ENCODE results near the gene ZIC2.

ZIC2 gene

DNA sequence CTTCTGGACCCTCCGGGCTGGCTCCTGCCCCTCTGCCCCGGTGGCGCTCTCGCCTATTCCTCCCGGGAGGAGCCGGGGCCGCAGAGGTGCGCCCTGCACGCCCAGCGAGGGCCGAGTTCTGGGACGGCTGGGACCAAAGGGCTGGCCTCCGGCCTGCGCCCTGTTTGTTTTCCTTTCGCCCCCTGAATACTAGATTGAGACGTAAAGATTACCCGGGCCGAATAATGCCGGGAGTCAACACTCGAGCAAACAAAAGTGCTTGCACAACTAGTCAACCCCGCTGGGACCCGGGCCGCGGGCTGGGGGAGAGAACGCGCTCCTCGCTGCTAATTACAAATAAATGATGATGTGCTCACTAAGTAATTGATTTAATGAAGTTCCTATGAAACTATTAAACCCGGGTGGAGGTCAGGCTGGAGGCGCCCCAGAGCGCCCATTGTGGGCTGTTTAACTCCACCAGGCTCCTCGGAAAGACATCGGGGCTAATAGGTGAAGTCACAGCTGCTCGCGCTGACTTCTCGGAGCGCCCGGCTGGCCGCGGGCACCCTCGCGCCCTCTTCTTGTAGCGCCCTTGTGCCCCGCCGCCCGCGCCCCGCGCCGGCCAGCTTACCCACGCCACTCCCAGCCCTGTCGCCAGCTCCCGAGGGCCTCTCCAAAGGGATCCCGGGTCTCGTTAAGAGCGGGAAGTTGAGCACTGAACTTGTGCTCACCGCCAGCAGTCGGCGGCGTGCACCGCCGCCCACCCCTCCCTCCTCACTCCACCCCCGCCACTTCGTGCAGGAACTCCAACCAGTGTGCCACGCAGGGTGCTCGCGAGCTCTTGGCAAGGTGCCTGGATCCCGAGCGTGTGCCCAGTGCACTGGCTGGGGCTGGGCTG, 24.9 kb upstream of the ZIC2 start:
- Histone ChIP-seq H3K4me3 (ENCODE audit: low read depth, low read length) (no peak overlapping the region), H3K27ac (ENCODE audit: extremely low read depth, low read depth, low read length) (no peak overlapping the region), H3K36me3 (ENCODE audit: control insufficient read depth in 2 of 2, insufficient read depth in 1 of 2, low read length in 2 of 2) (no peaks in the 10 kb centered on the region), H3K9me3 (ENCODE audit: control insufficient read depth, insufficient read depth, low read depth, low read length) (no peaks in the 10 kb centered on the region), H3K4me1 (ENCODE audit: control insufficient read depth, insufficient read depth, low read length) (peaks cover 5% of the 10 kb centered on the region; the same call in 1 of the 2 replicates)
- ChIA-PET CTCF (no interaction called here), POLR2A (no interaction called here)
- TF ChIP-seq ZNF654 (tag by site-specific recombination; IDR thresholded peaks at IDR 0.05; ENCODE audit: low read depth) (no peak), ZNF596 (tag by site-specific recombination; IDR thresholded peaks at IDR 0.05) (no peak), MEIS1 (CRISPR knock-in tag; IDR thresholded peaks at IDR 0.05; ENCODE audit: borderline replicate concordance) (no peak), ZNF2 (tag by site-specific recombination; IDR thresholded peaks at IDR 0.05) (no peak), ZNF112 (tag by site-specific recombination; IDR thresholded peaks at IDR 0.05) (no peak), SP2 (tag by site-specific recombination; IDR thresholded peaks at IDR 0.05) (no peak), ZNF548 (tag by site-specific recombination; IDR thresholded peaks at IDR 0.05) (no peak), OVOL3 (tag by site-specific recombination; IDR thresholded peaks at IDR 0.05) (no peak), BCL11B (tag by site-specific recombination; IDR thresholded peaks at IDR 0.05; ENCODE audit: low read depth) (no peak)
- TF ChIP-seq, protein P1, sequence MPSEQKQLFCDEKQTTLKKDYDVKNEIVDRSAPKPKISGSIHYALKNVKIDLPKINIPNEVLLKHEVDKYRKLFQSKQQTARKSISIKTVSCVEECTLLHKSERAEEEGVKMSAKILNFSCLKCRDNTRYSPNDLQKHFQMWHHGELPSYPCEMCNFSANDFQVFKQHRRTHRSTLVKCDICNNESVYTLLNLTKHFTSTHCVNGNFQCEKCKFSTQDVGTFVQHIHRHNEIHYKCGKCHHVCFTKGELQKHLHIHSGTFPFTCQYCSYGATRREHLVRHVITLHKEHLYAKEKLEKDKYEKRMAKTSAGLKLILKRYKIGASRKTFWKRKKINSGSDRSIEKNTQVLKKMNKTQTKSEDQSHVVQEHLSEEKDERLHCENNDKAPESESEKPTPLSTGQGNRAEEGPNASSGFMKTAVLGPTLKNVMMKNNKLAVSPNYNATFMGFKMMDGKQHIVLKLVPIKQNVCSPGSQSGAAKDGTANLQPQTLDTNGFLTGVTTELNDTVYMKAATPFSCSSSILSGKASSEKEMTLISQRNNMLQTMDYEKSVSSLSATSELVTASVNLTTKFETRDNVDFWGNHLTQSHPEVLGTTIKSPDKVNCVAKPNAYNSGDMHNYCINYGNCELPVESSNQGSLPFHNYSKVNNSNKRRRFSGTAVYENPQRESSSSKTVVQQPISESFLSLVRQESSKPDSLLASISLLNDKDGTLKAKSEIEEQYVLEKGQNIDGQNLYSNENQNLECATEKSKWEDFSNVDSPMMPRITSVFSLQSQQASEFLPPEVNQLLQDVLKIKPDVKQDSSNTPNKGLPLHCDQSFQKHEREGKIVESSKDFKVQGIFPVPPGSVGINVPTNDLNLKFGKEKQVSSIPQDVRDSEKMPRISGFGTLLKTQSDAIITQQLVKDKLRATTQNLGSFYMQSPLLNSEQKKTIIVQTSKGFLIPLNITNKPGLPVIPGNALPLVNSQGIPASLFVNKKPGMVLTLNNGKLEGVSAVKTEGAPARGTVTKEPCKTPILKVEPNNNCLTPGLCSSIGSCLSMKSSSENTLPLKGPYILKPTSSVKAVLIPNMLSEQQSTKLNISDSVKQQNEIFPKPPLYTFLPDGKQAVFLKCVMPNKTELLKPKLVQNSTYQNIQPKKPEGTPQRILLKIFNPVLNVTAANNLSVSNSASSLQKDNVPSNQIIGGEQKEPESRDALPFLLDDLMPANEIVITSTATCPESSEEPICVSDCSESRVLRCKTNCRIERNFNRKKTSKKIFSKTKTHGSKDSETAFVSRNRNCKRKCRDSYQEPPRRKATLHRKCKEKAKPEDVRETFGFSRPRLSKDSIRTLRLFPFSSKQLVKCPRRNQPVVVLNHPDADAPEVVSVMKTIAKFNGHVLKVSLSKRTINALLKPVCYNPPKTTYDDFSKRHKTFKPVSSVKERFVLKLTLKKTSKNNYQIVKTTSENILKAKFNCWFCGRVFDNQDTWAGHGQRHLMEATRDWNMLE (tag by site-specific recombination; conservative IDR thresholded peaks at IDR 0.05; ENCODE audit: low read depth): no peak

GRCh38 chr13:99958406-99959126, 23.0 kb upstream of the ZIC2 start:
- Histone ChIP-seq H3K4me3 (ENCODE audit: low read depth, low read length) (no peak overlapping the region), H3K27ac (ENCODE audit: extremely low read depth, low read depth, low read length) (no peak overlapping the region), H3K4me1 (ENCODE audit: control insufficient read depth, insufficient read depth, low read length) (peaks cover 15% of the 10 kb centered on the region), H3K36me3 (ENCODE audit: control insufficient read depth in 2 of 2, insufficient read depth in 1 of 2, low read length in 2 of 2) (peaks cover 0 to 2% of the 10 kb centered on the region in 2 experiments; a peak in 1 of 3 replicates), H3K9me3 (ENCODE audit: control insufficient read depth, insufficient read depth, low read depth, low read length) (no peaks in the 10 kb centered on the region)
- POLR2A ChIA-PET: no interaction called here
- CTCF ChIA-PET: interaction anchor here (0.6 to 0.9 kb wide), 2 partner anchors 9 to 42 kb away, joined by 4 read pairs; no protein-coding TSS in a partner anchor
- no peak for TF ChIP-seq ZNF555 (tag by site-specific recombination; conservative IDR thresholded peaks at IDR 0.05)
- no peak for TF ChIP-seq ZNF645 (tag by site-specific recombination; IDR thresholded peaks at IDR 0.05)
- no peak for TF ChIP-seq ZNF266 (tag by site-specific recombination; IDR thresholded peaks at IDR 0.05; ENCODE audit: low read depth)
- no peak for TF ChIP-seq ZBTB7A (tag by site-specific recombination; IDR thresholded peaks at IDR 0.05; ENCODE audit: low read depth)
- TF ChIP-seq RBAK (tag by site-specific recombination; IDR thresholded peaks at IDR 0.05): no peak
- TF ChIP-seq MYNN (tag by site-specific recombination; IDR thresholded peaks at IDR 0.05; ENCODE audit: borderline replicate concordance): no peak
- TF ChIP-seq, protein P2, sequence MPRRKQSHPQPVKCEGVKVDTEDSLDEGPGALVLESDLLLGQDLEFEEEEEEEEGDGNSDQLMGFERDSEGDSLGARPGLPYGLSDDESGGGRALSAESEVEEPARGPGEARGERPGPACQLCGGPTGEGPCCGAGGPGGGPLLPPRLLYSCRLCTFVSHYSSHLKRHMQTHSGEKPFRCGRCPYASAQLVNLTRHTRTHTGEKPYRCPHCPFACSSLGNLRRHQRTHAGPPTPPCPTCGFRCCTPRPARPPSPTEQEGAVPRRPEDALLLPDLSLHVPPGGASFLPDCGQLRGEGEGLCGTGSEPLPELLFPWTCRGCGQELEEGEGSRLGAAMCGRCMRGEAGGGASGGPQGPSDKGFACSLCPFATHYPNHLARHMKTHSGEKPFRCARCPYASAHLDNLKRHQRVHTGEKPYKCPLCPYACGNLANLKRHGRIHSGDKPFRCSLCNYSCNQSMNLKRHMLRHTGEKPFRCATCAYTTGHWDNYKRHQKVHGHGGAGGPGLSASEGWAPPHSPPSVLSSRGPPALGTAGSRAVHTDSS (tag by site-specific recombination; IDR thresholded peaks at IDR 0.05): no peak
- no peak for TF ChIP-seq GLI4 (tag by site-specific recombination; IDR thresholded peaks at IDR 0.05)
- TF ChIP-seq ZNF664 (tag by site-specific recombination; IDR thresholded peaks at IDR 0.05): no peak
- no peak for TF ChIP-seq ZNF776 (tag by site-specific recombination; IDR thresholded peaks at IDR 0.05; ENCODE audit: borderline replicate concordance)
- TF ChIP-seq ZNF585B (tag by site-specific recombination; IDR thresholded peaks at IDR 0.05): no peak
- TF ChIP-seq ZNF626 (tag by site-specific recombination; IDR thresholded peaks at IDR 0.05): no peak
- no peak for TF ChIP-seq HIC1 (tag by site-specific recombination; IDR thresholded peaks at IDR 0.05)
